Measurements from ENCODE around the gene STAB1.

- TF ChIP-seq CTCF (conservative IDR thresholded peaks at IDR 0.05 in 1 of 2, IDR thresholded peaks at IDR 0.05 in 1 of 2; ENCODE audit: low read depth in 1 of 2, low read length in 2 of 2) (no peak), EZH2 (IDR thresholded peaks at IDR 0.05; ENCODE audit: low read length, missing control alignments) (no peak)
Measured at GRCh38 chr3:52530918-52531826, 36.0 kb downstream of the STAB1 start.
